PFSK-1 (cell line): ENCODE data around the gene SLC10A7.

Experiments used
- POLR2AphosphoS5 ChIP-seq: IDR thresholded peaks from 2 replicates; pipeline ENCODE4 v1.6.1; 2012; ENCODE audit warnings: low read depth, mild to moderate bottlenecking, control low read depth, low read length, moderate library complexity
- SIN3A ChIP-seq: IDR thresholded peaks from 2 replicates; pipeline ENCODE4 v1.6.1; 2012; ENCODE audit warnings: mild to moderate bottlenecking, low read length, moderate library complexity, borderline replicate concordance; ENCODE audit not compliant: insufficient read depth

DNA sequence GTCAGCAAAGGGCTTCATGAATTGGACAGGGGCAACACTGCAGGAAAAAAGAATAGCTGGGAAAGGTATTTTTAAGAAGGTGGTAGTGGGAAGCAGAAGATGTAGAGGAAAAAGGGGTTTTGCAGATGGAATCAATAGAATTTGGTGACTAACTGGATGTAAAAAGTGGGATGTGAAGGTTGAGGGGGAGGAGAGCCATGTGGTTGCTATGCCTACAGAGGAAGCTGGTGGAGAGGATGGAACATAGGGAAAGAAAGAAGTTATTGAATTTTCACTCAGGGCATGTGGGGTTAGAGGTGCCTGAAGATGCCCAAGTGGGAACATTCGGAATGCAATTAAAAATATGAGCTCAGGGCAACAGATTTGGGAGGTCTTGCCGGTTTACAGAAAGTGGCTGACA lies 274.4 kb downstream of the SLC10A7 start:
- TF ChIP-seq POLR2AphosphoS5 (no peak), SIN3A (no peak)
